ENCODE results near the gene SPAG9.

Gene SPAG9

DNA sequence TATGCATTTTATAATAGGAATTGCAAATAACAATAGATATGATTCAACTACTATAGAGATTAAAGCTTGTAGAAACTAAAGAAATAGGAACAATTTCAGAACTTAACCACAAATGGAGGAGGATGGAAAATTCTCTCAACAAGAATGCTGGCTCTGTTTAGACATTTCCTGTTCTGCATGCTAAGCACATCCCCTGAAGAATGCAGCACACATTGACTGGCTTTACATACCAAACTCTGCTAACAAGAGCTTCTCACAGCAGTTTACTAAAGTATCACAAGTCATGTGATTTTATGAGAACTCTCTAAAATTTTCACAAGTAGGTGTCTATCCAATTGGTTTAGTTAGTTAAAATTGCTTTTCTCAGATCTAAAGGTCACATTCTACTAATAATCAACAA is 85.2 kb downstream of the SPAG9 start:
- peak; percentile 98 for DNase-seq (ENCODE audit: low read depth)

DNA sequence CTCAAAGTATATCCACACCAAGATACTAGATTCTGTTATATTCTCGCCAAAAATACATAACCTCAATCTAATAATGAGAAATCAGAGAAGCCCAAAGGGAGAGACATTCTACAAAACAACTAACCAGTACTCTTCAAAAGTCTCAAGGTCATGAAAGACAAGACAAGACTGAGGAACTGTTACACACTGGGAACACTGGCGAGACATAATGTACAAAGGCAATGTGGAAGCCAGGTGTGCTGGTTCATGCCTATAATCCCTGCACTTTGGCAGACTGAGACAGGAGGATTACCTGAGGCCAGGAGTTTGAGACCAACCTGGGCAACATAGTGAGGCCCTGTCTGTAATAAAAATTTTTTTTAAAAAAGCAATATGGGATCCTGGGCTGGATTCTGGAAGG is 85.9 kb downstream of the SPAG9 start:
- no peak for DNase-seq (ENCODE audit: low read depth)

GRCh38 chr17:51032850-51033249 is 87.8 kb downstream of the SPAG9 start:
- DNase-seq (ENCODE audit: low read depth), result peak; percentile 87

DNA sequence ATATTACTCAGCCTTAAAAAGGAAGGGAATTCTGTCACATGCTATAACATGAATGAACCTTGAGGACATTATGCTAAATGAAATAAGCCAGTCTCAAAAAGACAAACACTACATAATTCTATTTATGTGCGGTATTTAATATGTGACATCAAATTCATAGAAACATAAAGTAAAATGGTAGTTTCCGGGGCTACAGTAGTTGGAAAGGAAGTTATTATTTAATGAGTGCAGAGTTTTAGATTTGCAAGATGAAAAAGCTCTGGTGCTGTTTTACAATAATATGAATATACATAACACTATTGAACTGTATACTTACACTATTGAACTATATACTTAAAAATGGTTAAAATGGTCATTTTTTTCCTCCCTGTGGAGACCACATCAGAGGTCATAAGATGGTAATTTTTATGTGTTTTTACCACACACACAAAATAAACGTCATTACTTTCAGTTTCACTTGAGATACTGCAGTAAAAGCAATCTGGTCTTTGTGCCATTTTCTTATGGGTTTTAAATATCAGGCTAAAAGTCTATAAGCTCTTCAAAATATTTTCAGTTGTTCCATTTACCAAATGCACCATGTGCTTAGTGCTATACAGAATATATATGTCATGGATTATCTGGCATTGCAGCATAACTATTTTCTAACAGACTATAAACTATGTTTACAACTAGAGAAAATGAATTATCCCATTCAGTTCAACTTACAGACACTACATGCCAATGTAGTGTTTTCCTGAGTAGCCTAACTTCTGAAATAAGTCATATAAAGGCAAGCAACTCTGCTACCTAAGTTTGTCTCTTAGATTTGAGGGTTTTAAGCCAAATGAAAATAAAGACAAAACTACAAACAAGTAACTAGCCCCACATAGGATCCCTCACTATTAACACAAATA is 90.9 kb downstream of the SPAG9 start:
- DNase-seq (ENCODE audit: low read depth), result peak; percentile 65

DNA sequence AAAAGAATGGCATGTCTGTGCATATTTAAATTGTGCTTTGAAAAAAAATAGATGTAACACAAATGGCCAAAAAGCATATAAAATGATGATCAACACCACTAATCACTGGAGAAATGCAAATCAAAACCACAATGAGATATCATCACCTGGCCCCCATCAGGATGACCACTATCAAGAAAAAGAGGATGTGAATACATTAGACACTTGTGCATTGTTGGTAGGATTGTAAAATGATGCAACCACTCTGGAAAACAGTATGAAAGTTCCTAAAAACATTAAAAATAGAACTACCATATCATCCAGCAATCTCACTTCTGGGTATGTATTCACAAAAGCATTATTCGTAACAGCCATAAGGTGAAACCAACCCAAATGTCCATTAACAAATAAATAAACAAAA is 91.5 kb downstream of the SPAG9 start:
- no peak for DNase-seq (ENCODE audit: low read depth)

DNA sequence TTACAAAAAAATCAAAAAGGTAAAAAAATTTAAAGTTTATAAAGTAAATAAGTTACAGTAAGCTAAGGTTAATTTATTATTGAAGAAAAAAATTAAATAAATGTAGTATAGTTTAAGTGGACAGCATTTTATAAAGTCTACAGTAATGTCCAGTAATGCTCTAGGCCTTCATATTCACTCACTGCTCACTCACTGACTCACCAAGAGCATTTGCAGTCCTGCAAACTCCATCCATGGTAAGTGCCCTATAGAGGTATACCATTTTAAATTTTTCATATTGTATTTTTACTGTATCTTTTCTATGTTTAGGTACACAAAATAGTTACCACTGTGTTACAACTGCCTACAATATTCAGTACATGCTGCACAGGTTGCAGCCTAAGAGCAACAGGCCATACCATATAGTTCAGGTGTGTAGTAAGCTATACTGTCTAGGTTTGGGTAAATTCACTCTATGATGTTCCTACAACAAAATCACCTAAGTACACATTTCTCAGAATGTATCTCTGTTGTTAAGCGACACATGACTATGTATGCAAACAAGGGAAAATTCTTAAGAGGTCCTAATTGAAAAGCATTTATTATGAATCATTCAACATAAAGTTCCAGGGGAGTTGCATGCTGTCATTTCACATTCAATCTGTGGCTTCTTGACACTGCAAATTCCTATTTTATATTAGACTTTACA is 92.3 kb downstream of the SPAG9 start:
- no peak for DNase-seq (ENCODE audit: low read depth)

- no peak for DNase-seq (ENCODE audit: low read depth)
Measured at GRCh38 chr17:51018541-51018940, 102.1 kb downstream of the SPAG9 start.

- no peak for DNase-seq (ENCODE audit: low read depth)
Measured at GRCh38 chr17:51017270-51017669, 103.4 kb downstream of the SPAG9 start.

DNA sequence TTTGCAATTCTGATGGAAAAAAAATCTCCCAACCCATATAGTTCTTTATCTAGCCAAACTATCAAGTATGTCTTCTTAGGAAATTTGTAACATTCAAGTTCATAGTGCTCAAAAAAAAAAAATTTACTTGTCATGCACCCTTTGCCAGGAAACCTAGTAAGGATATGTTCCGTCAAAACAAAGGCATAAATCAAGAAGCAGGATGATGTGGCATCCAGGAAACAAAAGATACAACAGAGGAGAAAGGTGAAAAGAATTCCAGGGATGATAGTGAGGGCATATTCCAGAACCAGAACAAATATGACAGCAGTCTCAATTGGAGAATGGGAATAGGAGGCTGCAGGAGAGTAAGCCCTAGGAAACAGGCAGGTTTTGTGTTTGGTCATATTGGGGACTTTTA is 104.6 kb downstream of the SPAG9 start:
- no peak for DNase-seq (ENCODE audit: low read depth)

- peak; percentile 23 for DNase-seq (ENCODE audit: low read depth)
Measured at GRCh38 chr17:51015145-51015558, 105.5 kb downstream of the SPAG9 start.

- no peak for DNase-seq (ENCODE audit: low read depth)
Measured at GRCh38 chr17:51014129-51014528, 106.5 kb downstream of the SPAG9 start.

- DNase-seq (ENCODE audit: low read depth), result no peak
Measured at GRCh38 chr17:51013322-51013721, 107.3 kb downstream of the SPAG9 start.

DNA sequence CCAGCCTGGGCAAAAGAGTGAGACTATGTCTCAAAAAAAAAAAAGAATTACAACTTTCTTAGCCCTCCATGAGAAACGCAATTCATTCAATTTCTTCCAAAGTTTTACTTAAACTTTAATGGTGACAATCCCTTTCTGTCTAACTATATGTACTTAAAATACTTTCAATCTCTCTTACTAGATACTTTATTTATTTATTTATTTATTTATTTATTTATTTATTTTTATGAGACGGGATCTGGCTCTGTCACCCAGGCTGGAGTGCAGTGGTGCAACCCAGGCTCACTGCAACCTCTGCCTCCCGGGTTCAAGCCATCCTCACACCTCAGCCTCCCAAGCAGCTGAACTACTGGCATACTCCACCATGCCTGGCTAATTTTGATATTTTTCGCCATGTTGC is 108.1 kb downstream of the SPAG9 start:
- DNase-seq (ENCODE audit: low read depth), result no peak

DNA sequence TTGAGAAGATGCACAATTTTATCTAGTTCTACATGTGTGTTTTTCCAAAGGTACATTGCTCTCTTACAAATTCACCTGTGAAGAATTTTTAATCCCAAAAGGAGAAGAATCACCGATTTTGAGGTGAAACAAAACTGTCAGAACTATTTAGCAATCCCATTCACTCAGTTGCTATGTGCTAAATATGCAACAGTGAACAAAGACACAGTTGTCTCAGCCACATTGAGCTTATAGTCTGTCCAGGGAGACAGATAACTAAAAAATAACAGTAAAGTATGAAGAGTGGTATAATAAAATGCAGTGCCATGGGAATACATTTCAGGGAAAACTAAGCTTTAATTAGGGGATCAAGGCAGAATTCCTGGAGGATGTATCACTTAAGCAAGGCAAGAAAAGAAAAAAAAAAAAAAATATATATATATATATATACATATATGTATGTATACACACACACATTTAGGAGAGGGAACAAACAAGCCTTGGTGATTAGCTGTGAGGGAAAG is 110.4 kb downstream of the SPAG9 start:
- DNase-seq (ENCODE audit: low read depth), result no peak

GRCh38 chr17:51006601-51007000 is 114.1 kb downstream of the SPAG9 start:
- DNase-seq (ENCODE audit: low read depth), result peak; percentile 63

- DNase-seq (ENCODE audit: low read depth), result no peak
Measured at GRCh38 chr17:51005768-51006167, 114.9 kb downstream of the SPAG9 start.

DNA sequence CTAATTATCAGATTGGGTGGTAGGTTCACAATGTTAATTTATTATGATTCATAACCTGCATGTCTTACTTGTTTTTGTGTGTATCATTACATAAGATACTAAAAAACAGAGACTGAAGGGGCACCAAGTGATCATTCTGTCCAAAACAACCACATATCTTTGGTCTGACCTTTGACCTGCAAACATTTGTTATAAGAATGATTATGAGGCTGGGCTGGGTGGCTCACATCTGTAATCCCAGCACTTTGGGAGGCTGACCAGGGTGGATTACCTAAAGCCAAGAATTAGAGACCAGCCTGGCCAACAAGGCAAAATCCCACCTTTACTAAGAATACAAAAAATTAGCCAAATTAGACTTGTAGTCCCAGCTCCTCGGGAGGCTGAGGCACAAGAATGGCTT is 116.4 kb downstream of the SPAG9 start:
- no peak for DNase-seq (ENCODE audit: low read depth)

DNA sequence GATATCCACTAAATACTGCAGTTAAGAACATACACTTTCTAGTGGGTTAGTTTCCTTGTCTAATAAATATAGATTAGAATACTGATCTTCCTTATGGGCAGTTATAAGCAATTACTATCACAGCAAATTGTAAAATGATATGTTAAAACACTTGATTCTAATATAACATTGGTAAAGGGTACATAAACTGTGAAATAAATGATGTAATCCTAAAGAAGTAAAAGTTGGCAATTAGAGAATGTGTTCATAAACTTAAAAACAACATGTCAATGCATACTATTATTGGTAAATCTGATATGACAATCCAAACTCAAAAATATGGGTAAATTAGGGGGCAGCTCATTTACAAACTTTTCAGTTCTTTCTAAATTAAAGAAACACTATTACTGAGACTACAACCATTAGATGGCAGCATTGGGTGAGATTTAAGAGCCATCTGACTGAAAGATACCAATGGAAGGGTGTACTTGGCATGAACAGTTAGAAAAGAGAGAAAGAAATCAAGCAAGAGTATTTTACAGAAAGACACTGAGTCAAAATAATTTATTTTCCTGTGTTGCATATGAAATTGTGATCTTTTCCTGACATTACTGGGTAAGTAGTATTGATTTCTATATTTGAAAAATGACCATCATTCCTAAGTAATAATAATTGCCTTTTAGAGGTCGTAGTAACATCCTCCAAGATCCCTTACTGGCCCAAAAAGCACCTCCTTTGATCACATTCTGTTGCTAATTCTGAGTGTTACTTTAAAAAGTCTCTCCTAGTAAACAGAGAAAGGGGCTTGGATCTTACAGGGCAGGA is 119.6 kb downstream of the SPAG9 start:
- peak; percentile 75 for DNase-seq (ENCODE audit: low read depth)

DNA sequence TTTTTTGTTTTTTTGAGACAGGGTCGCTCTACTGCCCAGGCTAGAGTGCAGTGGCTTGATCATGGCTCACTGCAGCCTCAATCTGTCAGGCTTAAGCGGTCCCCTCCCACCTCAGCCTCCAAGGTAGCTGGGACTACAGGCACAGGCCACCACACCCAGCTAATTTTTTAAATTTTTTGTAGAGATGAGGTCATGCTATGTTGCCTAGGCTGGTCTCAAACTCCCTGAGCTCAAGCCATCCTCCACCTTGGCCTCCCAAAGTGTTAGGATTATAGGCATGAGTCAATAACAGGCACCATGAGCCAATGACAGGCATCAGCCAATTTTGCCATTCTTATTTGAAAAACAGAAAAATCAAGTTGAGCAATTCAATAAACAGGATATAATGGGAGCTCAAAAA is 125.0 kb downstream of the SPAG9 start:
- no peak for DNase-seq (ENCODE audit: low read depth)

DNA sequence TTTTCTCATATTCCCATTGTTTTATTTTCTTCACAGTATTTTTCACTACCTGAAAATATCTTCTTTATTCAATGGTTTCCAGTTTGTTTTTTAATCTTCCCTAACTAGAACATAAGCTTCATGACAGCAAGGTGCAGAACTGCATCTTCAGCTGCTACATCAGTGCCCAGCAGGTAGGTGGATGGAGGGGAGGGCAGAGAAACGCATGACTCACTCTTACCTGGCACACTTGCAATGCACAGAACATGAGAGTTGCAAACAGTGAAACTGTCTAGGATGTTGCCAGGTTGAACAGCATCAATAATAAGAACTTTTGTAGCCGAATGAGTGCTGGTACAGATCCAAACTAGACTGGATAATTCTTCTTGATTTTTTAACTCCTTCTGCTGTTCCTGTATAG is 127.1 kb downstream of the SPAG9 start:
- DNase-seq (ENCODE audit: low read depth), result no peak

DNA sequence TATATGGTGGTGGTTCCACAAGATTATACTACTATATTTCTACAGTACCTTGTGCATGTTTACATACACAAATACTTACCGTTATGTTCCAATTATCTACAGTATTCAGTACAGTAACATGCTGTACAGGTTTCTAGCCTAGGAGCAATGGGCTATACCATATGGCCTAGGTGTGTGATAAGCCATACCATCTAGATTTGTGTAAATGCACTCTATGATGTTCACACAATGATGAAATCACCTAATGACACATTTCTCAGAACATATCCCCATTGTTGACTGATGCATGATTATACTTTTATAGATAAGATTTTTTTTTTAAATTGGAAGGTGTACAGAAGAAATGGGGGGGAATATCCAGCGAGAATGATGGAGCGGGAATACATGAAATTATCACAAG is 131.5 kb downstream of the SPAG9 start:
- no peak for DNase-seq (ENCODE audit: low read depth)

GRCh38 chr17:50988427-50988826 is 132.2 kb downstream of the SPAG9 start:
- DNase-seq (ENCODE audit: low read depth), result no peak

Measured in iris pigment epithelial cell (primary cell).